SH-SY5Y (cell line): ENCODE results near the gene LPAR6.

ENCODE experiments used
- GATA2 ChIP-seq: IDR thresholded peaks from 2 replicates; pipeline ENCODE4 v1.6.1; 2011; ENCODE audit warnings: mild to moderate bottlenecking, low read depth, low read length
- GATA3 ChIP-seq: IDR thresholded peaks from 2 replicates; pipeline ENCODE4 v1.6.1; 2011; ENCODE audit warnings: low read depth, mild to moderate bottlenecking, low read length, moderate library complexity

- TF ChIP-seq GATA3, result no peak
- no peak for TF ChIP-seq GATA2
Measured at GRCh38 chr13:48411841-48412531, 927 bp downstream of the LPAR6 start.
